Amniotic epithelial cell (primary cell): Measurements from ENCODE around the gene SAXO2.
A peak's percentile ranks its signal among the peaks of the same experiment; 100 is the strongest.
"Not testable (repeated sequence)": the region's sequence is repeated elsewhere in the genome, so short reads cannot be mapped to it uniquely, and the experiment has no call there.

Experiments used
- DNase-seq: peaks from one replicate; pipeline ENCODE4 v3.0.0-alpha.2; 2010; ENCODE audit warnings: low read depth

Gene SAXO2

GRCh38 chr15:82286475-82286874, 23.9 kb downstream of the SAXO2 start:
- not testable (repeated sequence) for DNase-seq

- DNase-seq, result not testable (repeated sequence)
Observed at GRCh38 chr15:82288202-82288601, 25.6 kb downstream of the SAXO2 start.

- peak; percentile 10 for DNase-seq
Observed at GRCh38 chr15:82292271-82292670, 29.7 kb downstream of the SAXO2 start.

- no peak for DNase-seq
Observed at GRCh38 chr15:82294061-82294690, 31.6 kb downstream of the SAXO2 start.

GRCh38 chr15:82297546-82297945, 34.9 kb downstream of the SAXO2 start:
- DNase-seq, result no peak

GRCh38 chr15:82298032-82298431, 35.4 kb downstream of the SAXO2 start:
- DNase-seq, result no peak

GRCh38 chr15:82298520-82298919, 35.9 kb downstream of the SAXO2 start:
- DNase-seq, result peak; percentile 2

- not testable (repeated sequence) for DNase-seq
Observed at GRCh38 chr15:82299511-82299914, 36.9 kb downstream of the SAXO2 start.

- peak; percentile 10 for DNase-seq
Observed at GRCh38 chr15:82300326-82300725, 37.7 kb downstream of the SAXO2 start.

GRCh38 chr15:82300883-82301282, 38.3 kb downstream of the SAXO2 start:
- DNase-seq, result no peak

- DNase-seq, result no peak
Observed at GRCh38 chr15:82301296-82302016, 38.8 kb downstream of the SAXO2 start.

- no peak for DNase-seq
Observed at GRCh38 chr15:82303956-82304777, 41.5 kb downstream of the SAXO2 start.

GRCh38 chr15:82304778-82305090, 42.1 kb downstream of the SAXO2 start:
- DNase-seq, result no peak

GRCh38 chr15:82305621-82306048, 43.0 kb downstream of the SAXO2 start:
- no peak for DNase-seq

GRCh38 chr15:82306791-82307713, 44.4 kb downstream of the SAXO2 start:
- DNase-seq, result no peak

- DNase-seq, result no peak
Observed at GRCh38 chr15:82307714-82308081, 45.1 kb downstream of the SAXO2 start.

- DNase-seq, result no peak
Observed at GRCh38 chr15:82309802-82310201, 47.2 kb downstream of the SAXO2 start.

GRCh38 chr15:82311321-82311720, 48.7 kb downstream of the SAXO2 start:
- DNase-seq, result not testable (repeated sequence)

GRCh38 chr15:82312586-82313349, 50.1 kb downstream of the SAXO2 start:
- peak; percentile 7 for DNase-seq

- DNase-seq, result no peak
Observed at GRCh38 chr15:82313446-82313845, 50.8 kb downstream of the SAXO2 start.
